Measurements from ENCODE around the gene L1CAM. TPM values are rescaled to one million over a fixed set of nuclear protein-coding genes. Genes with fewer than 3 reads are reported as not detected.

L1CAM gene
- polyA plus RNA-seq, 3 donors: 0.55 TPM; not detected in 2

- peak overlapping the region; percentile 11 to 84 (median 61) for H3K27ac Mint-ChIP-seq
- peaks cover 0 to 50% (median 2%) of the 10 kb centered on the region in 3 donors for H3K27me3 Mint-ChIP-seq (ENCODE audit: low read depth in 3 of 3)
- peaks cover 24 to 45% of the 10 kb centered on the region in 2 donors for H3K36me3 Mint-ChIP-seq
- no peak for DNase-seq
- H3K27me3 ChIP-seq (ENCODE audit: control insufficient read depth in 2 of 2, insufficient read depth in 2 of 2, low read length in 2 of 2): peaks cover 0 to 3% of the 10 kb centered on the region in 2 donors
- peak overlapping the region; percentile 65 to 85 (median 66) for H3K4me3 ChIP-seq (replicated peaks in 1 of 3; ENCODE audit: low read depth in 2 of 3, low read length in 3 of 3)
- H3K9me3 Mint-ChIP-seq: peaks cover 0 to 14% (median 2%) of the 10 kb centered on the region in 7 donors
- H3K4me3 Mint-ChIP-seq: peak overlapping the region; percentile 79 to 88
- peak overlapping the region; percentile 94 for H3K4me2 ChIP-seq (replicated peaks; ENCODE audit: extremely low read depth, low read length, poor library complexity, severe bottlenecking)
- H3K9ac ChIP-seq (ENCODE audit: insufficient read depth, low read length, poor library complexity, severe bottlenecking): peak overlapping the region; percentile 45
- peaks cover 36 to 47% of the 10 kb centered on the region in 2 donors for H3K36me3 ChIP-seq (replicated peaks in 1 of 2; ENCODE audit: control insufficient read depth in 1 of 2, insufficient read depth in 2 of 2, low read length in 2 of 2)
- peak overlapping the region in 1 of 2 donors; percentile 48 for H3K27ac ChIP-seq (ENCODE audit: low read depth in 1 of 2, low read length in 2 of 2)
- WGBS (ENCODE audit: insufficient coverage): 0% methylated on average over 27 of the region's 33 CpGs
- peaks cover 74% of the 10 kb centered on the region for H4K20me1 ChIP-seq (ENCODE audit: insufficient read depth, low read length)
- H2AFZ ChIP-seq (ENCODE audit: insufficient read depth, low read depth, low read length, poor library complexity, severe bottlenecking): peak overlapping the region; percentile 46
- H3K4me1 ChIP-seq (ENCODE audit: control insufficient read depth in 1 of 2, insufficient read depth in 2 of 2, low read length in 2 of 2): peaks cover 26 to 31% of the 10 kb centered on the region in 2 donors
- intact Hi-C loops (cut with micrococcal nuclease): no loop called here
- H3K79me2 ChIP-seq (ENCODE audit: insufficient read depth, low read length): peaks cover 41% of the 10 kb centered on the region
- no peak for TF ChIP-seq CTCF (IDR thresholded peaks at IDR 0.05)
- H3K9me3 ChIP-seq (replicated peaks in 1 of 2; ENCODE audit: control insufficient read depth in 1 of 2, insufficient read depth in 1 of 2, low read length in 2 of 2): no peaks in the 10 kb centered on the region
- peaks cover 19% of the 10 kb centered on the region for H3K4me1 Mint-ChIP-seq
Observed at GRCh38 chrX:153934148-153934761, 48.3 kb upstream of the L1CAM start.

- WGBS (ENCODE audit: insufficient coverage): 75% methylated on average over 2 of the region's 7 CpGs
- DNase-seq: peak in 2 of 3 donors; percentile 12 to 28
- Histone ChIP-seq H2AFZ (ENCODE audit: insufficient read depth, low read depth, low read length, poor library complexity, severe bottlenecking) (no peak overlapping the region), H3K4me2 (replicated peaks; ENCODE audit: extremely low read depth, low read length, poor library complexity, severe bottlenecking) (peak overlapping the region; percentile 94), H3K4me3 (replicated peaks in 1 of 3; ENCODE audit: low read depth in 2 of 3, low read length in 3 of 3) (peak overlapping the region in 2 of 3 experiments; percentile 66 to 85), H3K27me3 (ENCODE audit: control insufficient read depth in 2 of 2, insufficient read depth in 2 of 2, low read length in 2 of 2) (peaks cover 0 to 3% of the 10 kb centered on the region in 2 donors), H3K79me2 (ENCODE audit: insufficient read depth, low read length) (peaks cover 41% of the 10 kb centered on the region), H3K27ac (ENCODE audit: low read depth in 1 of 2, low read length in 2 of 2) (peak overlapping the region in 1 of 2 donors; percentile 48), H3K9me3 (replicated peaks in 1 of 2; ENCODE audit: control insufficient read depth in 1 of 2, insufficient read depth in 1 of 2, low read length in 2 of 2) (no peaks in the 10 kb centered on the region), H3K36me3 (replicated peaks in 1 of 2; ENCODE audit: control insufficient read depth in 1 of 2, insufficient read depth in 2 of 2, low read length in 2 of 2) (peaks cover 34 to 43% of the 10 kb centered on the region in 2 donors), H4K20me1 (ENCODE audit: insufficient read depth, low read length) (peaks cover 75% of the 10 kb centered on the region), H3K4me1 (ENCODE audit: control insufficient read depth in 1 of 2, insufficient read depth in 2 of 2, low read length in 2 of 2) (peaks cover 31 to 36% of the 10 kb centered on the region in 2 donors), H3K9ac (ENCODE audit: insufficient read depth, low read length, poor library complexity, severe bottlenecking) (peak overlapping the region; percentile 45)
- Mint-ChIP-seq H3K27me3 (ENCODE audit: low read depth in 3 of 3) (peaks cover 0 to 47% (median 2%) of the 10 kb centered on the region in 3 donors), H3K4me3 (peak overlapping the region; percentile 79 to 88), H3K9me3 (peaks cover 0 to 14% (median 2%) of the 10 kb centered on the region in 7 donors), H3K4me1 (peaks cover 23% of the 10 kb centered on the region), H3K36me3 (peaks cover 23 to 43% of the 10 kb centered on the region in 2 donors), H3K27ac (peak overlapping the region in 5 of 7 donors; percentile 11 to 84 (median 60))
- intact Hi-C loops (cut with micrococcal nuclease): no loop called here
- TF ChIP-seq CTCF (IDR thresholded peaks at IDR 0.05): no peak
Observed at GRCh38 chrX:153933748-153934147, 47.8 kb upstream of the L1CAM start.

Data from CD14-positive monocyte (primary cell).